Glutamatergic neuron (in vitro differentiated cells): ENCODE results near the gene SYNDIG1. TPM values are rescaled to one million over a fixed set of nuclear protein-coding genes. Genes with fewer than 3 reads are reported as not detected.

Experiments used
- DNase-seq: peaks from one replicate; pipeline ENCODE4 v3.0.0; 2022
- H3K27ac Mint-ChIP-seq: one replicate; pipeline ENCODE4 v1.8.0; 2020; ENCODE audit warnings: mild to moderate bottlenecking, mixed read lengths, inconsistent platforms; ENCODE audit not compliant: unreplicated experiment
- H3K27me3 Mint-ChIP-seq: one replicate; pipeline ENCODE4 v1.8.0; 2020; ENCODE audit warnings: mild to moderate bottlenecking, moderate library complexity, mixed read lengths, inconsistent platforms; ENCODE audit not compliant: unreplicated experiment
- H3K36me3 Mint-ChIP-seq: one replicate; pipeline ENCODE4 v1.8.0; 2020; ENCODE audit warnings: mild to moderate bottlenecking, mixed read lengths, inconsistent platforms; ENCODE audit not compliant: unreplicated experiment
- H3K4me1 Mint-ChIP-seq: one replicate; pipeline ENCODE4 v1.8.0; 2020; ENCODE audit warnings: mild to moderate bottlenecking, low read depth, mixed read lengths, inconsistent platforms; ENCODE audit not compliant: unreplicated experiment
- H3K4me3 Mint-ChIP-seq: one replicate; pipeline ENCODE4 v1.8.0; 2020; ENCODE audit warnings: mild to moderate bottlenecking, mixed read lengths, inconsistent platforms; ENCODE audit not compliant: unreplicated experiment
- H3K9me3 Mint-ChIP-seq: one replicate; pipeline ENCODE4 v1.8.0; 2020; ENCODE audit warnings: mild to moderate bottlenecking, moderate library complexity, mixed read lengths, inconsistent platforms; ENCODE audit not compliant: unreplicated experiment
- CTCF ChIP-seq: fragments of 200-600 bp; sonication (generic); IDR thresholded peaks from one replicate; pipeline ENCODE4 v1.5.0; 2021; ENCODE audit not compliant: partially characterized antibody, unreplicated experiment
- total RNA-seq: library from RNA; stranded (reverse); fragmentation: NEBNext Ultra II Directional; extraction: Animal tissue kit (Norgen Biotek cat#: 25700); gene quantifications from one replicate; pipeline ENCODE4 v1.2.1, GENCODE V29; 2021; ENCODE audit not compliant: unreplicated experiment

The SYNDIG1 gene
- total RNA-seq, 1 donor from 2014 or later, result 10.4 TPM

GRCh38 chr20:24477831-24478547 lies 8.6 kb downstream of the SYNDIG1 start:
- peaks cover 10% of the 10 kb centered on the region for H3K9me3 Mint-ChIP-seq
- no peak for TF ChIP-seq CTCF

GRCh38 chr20:24478584-24478983 lies 9.2 kb downstream of the SYNDIG1 start:
- Mint-ChIP-seq H3K4me1 (peaks cover 40% of the 10 kb centered on the region), H3K9me3 (peaks cover 10% of the 10 kb centered on the region), H3K4me3 (no peak overlapping the region), H3K36me3 (no peaks in the 10 kb centered on the region), H3K27ac (no peak overlapping the region), H3K27me3 (peaks cover 6% of the 10 kb centered on the region)
- no peak for TF ChIP-seq CTCF
- DNase-seq, result no peak

More at GRCh38 chr20:24477831-24478547, 8.6 kb downstream of the SYNDIG1 start:
- Mint-ChIP-seq H3K36me3 (no peaks in the 10 kb centered on the region), H3K4me1 (peaks cover 42% of the 10 kb centered on the region), H3K27me3 (peaks cover 6% of the 10 kb centered on the region), H3K27ac (no peak overlapping the region), H3K4me3 (no peak overlapping the region)
- DNase-seq, result no peak

- DNase-seq, result no peak
- H3K4me3 Mint-ChIP-seq, result no peak overlapping the region
- H3K36me3 Mint-ChIP-seq, result no peaks in the 10 kb centered on the region
- H3K4me1 Mint-ChIP-seq, result peaks cover 40% of the 10 kb centered on the region
- no peak for TF ChIP-seq CTCF
- H3K27ac Mint-ChIP-seq, result no peak overlapping the region
- peaks cover 10% of the 10 kb centered on the region for H3K9me3 Mint-ChIP-seq
- H3K27me3 Mint-ChIP-seq, result peaks cover 6% of the 10 kb centered on the region
Observed at GRCh38 chr20:24479106-24479505, 9.7 kb downstream of the SYNDIG1 start.

- no peak overlapping the region for H3K4me3 Mint-ChIP-seq
- H3K36me3 Mint-ChIP-seq, result no peaks in the 10 kb centered on the region
- H3K9me3 Mint-ChIP-seq, result peaks cover 10% of the 10 kb centered on the region
- peaks cover 6% of the 10 kb centered on the region for H3K27me3 Mint-ChIP-seq
- H3K4me1 Mint-ChIP-seq, result peaks cover 36% of the 10 kb centered on the region
- no peak for DNase-seq
- no peak overlapping the region for H3K27ac Mint-ChIP-seq
- TF ChIP-seq CTCF, result no peak
Observed at GRCh38 chr20:24479595-24479994, 10.2 kb downstream of the SYNDIG1 start.

- H3K36me3 Mint-ChIP-seq, result no peaks in the 10 kb centered on the region
- no peak for DNase-seq
- no peak overlapping the region for H3K27ac Mint-ChIP-seq
- H3K27me3 Mint-ChIP-seq, result peaks cover 6% of the 10 kb centered on the region
- no peak overlapping the region for H3K4me3 Mint-ChIP-seq
- H3K4me1 Mint-ChIP-seq, result peaks cover 30% of the 10 kb centered on the region
- H3K9me3 Mint-ChIP-seq, result peaks cover 10% of the 10 kb centered on the region
- no peak for TF ChIP-seq CTCF
Observed at GRCh38 chr20:24480509-24480908, 11.1 kb downstream of the SYNDIG1 start.
